WTC11 (cell line): Measurements from ENCODE around the gene CDHR5. TPM values are rescaled to one million over a fixed set of nuclear protein-coding genes. Genes with fewer than 3 reads are reported as not detected.

Experiments
- ATAC-seq: fragments of 200-7000 bp; cut with Tn5 transposase; 2 replicates; pipeline ENCODE4 v1.10.0; 2021; ENCODE audit warnings: mild to moderate bottlenecking, moderate library complexity
- CTCF ChIA-PET: fragments of 300-600 bp; sonication (Branson Sonifier 250); formaldehyde crosslinking; loops from one replicate; lab custom pipeline; 2021; ENCODE audit warnings: antibody characterized with exemption; lab: Charles Lee
- POLR2A ChIA-PET: fragments of 350-600 bp; sonication (Branson Sonifier 250); formaldehyde crosslinking; loops from one replicate; lab custom pipeline; 2021; ENCODE audit warnings: antibody characterized with exemption; lab: Charles Lee
- DNase-seq: peaks from one replicate; pipeline ENCODE4 v3.0.0; 2021; ENCODE audit warnings: low spot score
- H3K27ac Mint-ChIP-seq: 2 replicates; pipeline ENCODE4 v1.8.0; 2021; ENCODE audit warnings: mixed read lengths
- H3K27me3 Mint-ChIP-seq: 2 replicates; pipeline ENCODE4 v1.8.0; 2021; ENCODE audit warnings: low read depth, mild to moderate bottlenecking, moderate library complexity, mixed read lengths
- H3K36me3 Mint-ChIP-seq: 2 replicates; pipeline ENCODE4 v1.8.0; 2021; ENCODE audit warnings: mixed read lengths
- H3K4me1 Mint-ChIP-seq: 2 replicates; pipeline ENCODE4 v1.8.0; 2022; ENCODE audit warnings: mixed read lengths
- H3K4me3 Mint-ChIP-seq: 2 replicates; pipeline ENCODE4 v1.8.0; 2021; ENCODE audit warnings: mild to moderate bottlenecking, moderate library complexity, mixed read lengths
- H3K9me3 Mint-ChIP-seq: 2 replicates; pipeline ENCODE4 v1.8.0; 2021; ENCODE audit warnings: mixed read lengths
- FOXJ3 ChIP-seq: sonication (generic); formaldehyde crosslinking; IDR thresholded peaks from 2 replicates; pipeline ENCODE4 v1.9.0; 2021; ENCODE audit warnings: missing genetic modification reagents, mild to moderate bottlenecking, borderline replicate concordance
- GRHL2 ChIP-seq: fragments of 250-450 bp; sonication (Bioruptor Pico); IDR thresholded peaks from 2 replicates; pipeline ENCODE4 v1.8.0; 2022; ENCODE audit warnings: mild to moderate bottlenecking, moderate library complexity; ENCODE audit not compliant: insufficient replicate concordance, severe bottlenecking
- GTF2I ChIP-seq: fragments of 250-450 bp; sonication (Bioruptor Pico); conservative IDR thresholded peaks from 2 replicates; pipeline ENCODE4 v1.4.0; 2021; ENCODE audit warnings: mild to moderate bottlenecking
- NR3C1 ChIP-seq: sonication (generic); formaldehyde crosslinking; conservative IDR thresholded peaks from 2 replicates; pipeline ENCODE4 v1.8.1; 2023; ENCODE audit warnings: low read depth, mild to moderate bottlenecking, missing genetic modification reagents
- SMAD3 ChIP-seq: sonication (generic); formaldehyde crosslinking; IDR thresholded peaks from 2 replicates; pipeline ENCODE4 v1.8.0; 2022; ENCODE audit warnings: missing genetic modification reagents, mild to moderate bottlenecking, borderline replicate concordance
- TCF7 ChIP-seq: sonication (generic); formaldehyde crosslinking; IDR thresholded peaks from 2 replicates; pipeline ENCODE4 v1.8.0; 2022; ENCODE audit warnings: mild to moderate bottlenecking, low read depth, missing genetic modification reagents, moderate library complexity
- TEAD1 ChIP-seq: sonication (generic); formaldehyde crosslinking; IDR thresholded peaks from 2 replicates; pipeline ENCODE4 v1.8.0; 2022; ENCODE audit warnings: mild to moderate bottlenecking, missing genetic modification reagents
- total RNA-seq: library from RNA; stranded (reverse); gene quantifications from 3 replicates; pipeline ENCODE4 v1.2.3, GENCODE V29; 2021
- TF ChIP-seq, protein P1 (sequence below): fragments of 250-450 bp; sonication (Bioruptor Pico); IDR thresholded peaks from 2 replicates; pipeline ENCODE4 v1.9.0; 2021; ENCODE audit warnings: mild to moderate bottlenecking
- TF ChIP-seq, protein P2 (sequence below): sonication (generic); formaldehyde crosslinking; IDR thresholded peaks from 2 replicates; pipeline ENCODE4 v1.8.0; 2023; ENCODE audit warnings: mild to moderate bottlenecking, missing genetic modification reagents
- TF ChIP-seq, protein P3 (sequence below): sonication (generic); formaldehyde crosslinking; IDR thresholded peaks from 2 replicates; pipeline ENCODE4 v1.8.1; 2022; ENCODE audit warnings: low read depth, missing genetic modification reagents, borderline replicate concordance
- TF ChIP-seq, protein P4 (sequence below): fragments of 250-450 bp; sonication (Bioruptor Pico); IDR thresholded peaks from 2 replicates; pipeline ENCODE4 v1.9.0; 2021; ENCODE audit warnings: moderate library complexity, mild to moderate bottlenecking, inconsistent platforms, borderline replicate concordance
- TF ChIP-seq, protein P5 (sequence below): sonication (generic); formaldehyde crosslinking; IDR thresholded peaks from 2 replicates; pipeline ENCODE4 v1.8.1; 2023; ENCODE audit warnings: mild to moderate bottlenecking, missing genetic modification reagents
- TF ChIP-seq, protein P6 (sequence below): sonication (generic); formaldehyde crosslinking; IDR thresholded peaks from 2 replicates; pipeline ENCODE4 v1.8.0; 2022; ENCODE audit warnings: mild to moderate bottlenecking, missing genetic modification reagents
- TF ChIP-seq, protein P7 (sequence below): sonication (generic); formaldehyde crosslinking; IDR thresholded peaks from 2 replicates; pipeline ENCODE4 v1.8.1; 2022; ENCODE audit warnings: mild to moderate bottlenecking, moderate library complexity, missing genetic modification reagents

The CDHR5 gene
- total RNA-seq, 1 experiment from 2014 or later: 0.26 TPM

DNA sequence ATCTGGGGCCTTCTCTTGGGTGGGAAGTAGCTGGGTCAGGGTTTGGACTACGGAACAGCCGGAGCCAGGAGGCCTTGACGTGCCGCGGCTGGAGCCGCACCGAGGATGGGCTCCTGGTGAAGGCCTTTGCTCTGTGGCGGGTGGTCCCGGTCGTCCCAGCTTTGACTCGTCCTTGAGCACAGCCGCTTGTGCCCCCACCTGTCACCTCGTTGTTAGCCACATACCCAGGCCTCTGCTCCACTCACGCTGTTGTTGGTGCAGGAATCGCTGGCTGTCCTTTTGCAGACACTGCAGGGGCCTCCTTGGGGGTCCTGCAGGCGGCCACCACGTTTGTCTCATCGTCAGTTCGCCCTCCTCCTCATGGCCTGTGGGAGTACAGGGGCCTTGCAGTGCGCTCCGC lies 31.4 kb downstream of the CDHR5 start:
- Mint-ChIP-seq H3K9me3 (no peaks in the 10 kb centered on the region), H3K36me3 (peaks cover 64% of the 10 kb centered on the region), H3K4me3 (no peak overlapping the region), H3K4me1 (no peaks in the 10 kb centered on the region), H3K27ac (no peak overlapping the region)
- POLR2A ChIA-PET: no interaction called here
- TF ChIP-seq FOXJ3 (CRISPR knock-in tag): no peak
- TF ChIP-seq GTF2I (CRISPR knock-in tag): no peak
- TF ChIP-seq, protein P1, sequence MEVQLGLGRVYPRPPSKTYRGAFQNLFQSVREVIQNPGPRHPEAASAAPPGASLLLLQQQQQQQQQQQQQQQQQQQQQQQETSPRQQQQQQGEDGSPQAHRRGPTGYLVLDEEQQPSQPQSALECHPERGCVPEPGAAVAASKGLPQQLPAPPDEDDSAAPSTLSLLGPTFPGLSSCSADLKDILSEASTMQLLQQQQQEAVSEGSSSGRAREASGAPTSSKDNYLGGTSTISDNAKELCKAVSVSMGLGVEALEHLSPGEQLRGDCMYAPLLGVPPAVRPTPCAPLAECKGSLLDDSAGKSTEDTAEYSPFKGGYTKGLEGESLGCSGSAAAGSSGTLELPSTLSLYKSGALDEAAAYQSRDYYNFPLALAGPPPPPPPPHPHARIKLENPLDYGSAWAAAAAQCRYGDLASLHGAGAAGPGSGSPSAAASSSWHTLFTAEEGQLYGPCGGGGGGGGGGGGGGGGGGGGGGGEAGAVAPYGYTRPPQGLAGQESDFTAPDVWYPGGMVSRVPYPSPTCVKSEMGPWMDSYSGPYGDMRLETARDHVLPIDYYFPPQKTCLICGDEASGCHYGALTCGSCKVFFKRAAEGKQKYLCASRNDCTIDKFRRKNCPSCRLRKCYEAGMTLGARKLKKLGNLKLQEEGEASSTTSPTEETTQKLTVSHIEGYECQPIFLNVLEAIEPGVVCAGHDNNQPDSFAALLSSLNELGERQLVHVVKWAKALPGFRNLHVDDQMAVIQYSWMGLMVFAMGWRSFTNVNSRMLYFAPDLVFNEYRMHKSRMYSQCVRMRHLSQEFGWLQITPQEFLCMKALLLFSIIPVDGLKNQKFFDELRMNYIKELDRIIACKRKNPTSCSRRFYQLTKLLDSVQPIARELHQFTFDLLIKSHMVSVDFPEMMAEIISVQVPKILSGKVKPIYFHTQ: no peak
- TF ChIP-seq, protein P2, sequence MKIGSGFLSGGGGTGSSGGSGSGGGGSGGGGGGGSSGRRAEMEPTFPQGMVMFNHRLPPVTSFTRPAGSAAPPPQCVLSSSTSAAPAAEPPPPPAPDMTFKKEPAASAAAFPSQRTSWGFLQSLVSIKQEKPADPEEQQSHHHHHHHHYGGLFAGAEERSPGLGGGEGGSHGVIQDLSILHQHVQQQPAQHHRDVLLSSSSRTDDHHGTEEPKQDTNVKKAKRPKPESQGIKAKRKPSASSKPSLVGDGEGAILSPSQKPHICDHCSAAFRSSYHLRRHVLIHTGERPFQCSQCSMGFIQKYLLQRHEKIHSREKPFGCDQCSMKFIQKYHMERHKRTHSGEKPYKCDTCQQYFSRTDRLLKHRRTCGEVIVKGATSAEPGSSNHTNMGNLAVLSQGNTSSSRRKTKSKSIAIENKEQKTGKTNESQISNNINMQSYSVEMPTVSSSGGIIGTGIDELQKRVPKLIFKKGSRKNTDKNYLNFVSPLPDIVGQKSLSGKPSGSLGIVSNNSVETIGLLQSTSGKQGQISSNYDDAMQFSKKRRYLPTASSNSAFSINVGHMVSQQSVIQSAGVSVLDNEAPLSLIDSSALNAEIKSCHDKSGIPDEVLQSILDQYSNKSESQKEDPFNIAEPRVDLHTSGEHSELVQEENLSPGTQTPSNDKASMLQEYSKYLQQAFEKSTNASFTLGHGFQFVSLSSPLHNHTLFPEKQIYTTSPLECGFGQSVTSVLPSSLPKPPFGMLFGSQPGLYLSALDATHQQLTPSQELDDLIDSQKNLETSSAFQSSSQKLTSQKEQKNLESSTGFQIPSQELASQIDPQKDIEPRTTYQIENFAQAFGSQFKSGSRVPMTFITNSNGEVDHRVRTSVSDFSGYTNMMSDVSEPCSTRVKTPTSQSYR (CRISPR knock-in tag): no peak
- TF ChIP-seq, protein P3, sequence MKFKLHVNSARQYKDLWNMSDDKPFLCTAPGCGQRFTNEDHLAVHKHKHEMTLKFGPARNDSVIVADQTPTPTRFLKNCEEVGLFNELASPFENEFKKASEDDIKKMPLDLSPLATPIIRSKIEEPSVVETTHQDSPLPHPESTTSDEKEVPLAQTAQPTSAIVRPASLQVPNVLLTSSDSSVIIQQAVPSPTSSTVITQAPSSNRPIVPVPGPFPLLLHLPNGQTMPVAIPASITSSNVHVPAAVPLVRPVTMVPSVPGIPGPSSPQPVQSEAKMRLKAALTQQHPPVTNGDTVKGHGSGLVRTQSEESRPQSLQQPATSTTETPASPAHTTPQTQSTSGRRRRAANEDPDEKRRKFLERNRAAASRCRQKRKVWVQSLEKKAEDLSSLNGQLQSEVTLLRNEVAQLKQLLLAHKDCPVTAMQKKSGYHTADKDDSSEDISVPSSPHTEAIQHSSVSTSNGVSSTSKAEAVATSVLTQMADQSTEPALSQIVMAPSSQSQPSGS (CRISPR knock-in tag): no peak
- TF ChIP-seq, all 79 proteins: peak for 0
- DNase-seq (no peak), ATAC-seq (no peak)
- H3K27me3 Mint-ChIP-seq: no peaks in the 10 kb centered on the region
- CTCF ChIA-PET: no interaction called here

DNA sequence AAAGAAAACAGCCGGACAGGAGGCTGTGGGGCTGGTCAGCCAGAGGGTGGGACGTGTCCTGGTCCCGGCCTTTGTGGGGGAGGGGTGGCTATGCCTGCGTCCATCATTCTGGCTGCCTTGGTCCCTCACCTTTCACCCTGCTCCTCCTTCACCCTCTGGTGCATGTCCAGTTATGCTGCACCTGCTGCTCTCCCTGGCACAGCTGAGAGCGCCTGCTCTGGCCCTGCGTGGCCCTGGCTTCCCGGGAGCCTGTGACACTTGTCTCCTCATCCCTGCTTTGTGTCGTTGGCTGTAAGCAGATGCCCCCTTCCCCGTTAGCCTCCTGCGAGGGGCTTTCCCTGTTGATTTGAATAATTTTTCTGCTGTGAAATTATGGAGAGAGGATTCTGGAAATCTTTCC lies 31.8 kb downstream of the CDHR5 start:
- Mint-ChIP-seq H3K4me3 (no peak overlapping the region), H3K27me3 (no peaks in the 10 kb centered on the region), H3K9me3 (no peaks in the 10 kb centered on the region), H3K27ac (no peak overlapping the region), H3K36me3 (peaks cover 66% of the 10 kb centered on the region), H3K4me1 (no peaks in the 10 kb centered on the region)
- ATAC-seq (no peak), DNase-seq (no peak)
- CTCF ChIA-PET: no interaction called here
- POLR2A ChIA-PET: no interaction called here
- TF ChIP-seq SMAD3: no peak
- no peak for TF ChIP-seq NR3C1 (CRISPR knock-in tag)
- TF ChIP-seq, protein P4, sequence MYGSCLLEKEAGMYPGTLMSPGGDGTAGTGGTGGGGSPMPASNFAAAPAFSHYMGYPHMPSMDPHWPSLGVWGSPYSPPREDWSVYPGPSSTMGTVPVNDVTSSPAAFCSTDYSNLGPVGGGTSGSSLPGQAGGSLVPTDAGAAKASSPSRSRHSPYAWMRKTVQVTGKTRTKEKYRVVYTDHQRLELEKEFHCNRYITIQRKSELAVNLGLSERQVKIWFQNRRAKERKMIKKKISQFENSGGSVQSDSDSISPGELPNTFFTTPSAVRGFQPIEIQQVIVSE (CRISPR knock-in tag): no peak
- no peak for TF ChIP-seq TEAD1
- TF ChIP-seq, protein P5, sequence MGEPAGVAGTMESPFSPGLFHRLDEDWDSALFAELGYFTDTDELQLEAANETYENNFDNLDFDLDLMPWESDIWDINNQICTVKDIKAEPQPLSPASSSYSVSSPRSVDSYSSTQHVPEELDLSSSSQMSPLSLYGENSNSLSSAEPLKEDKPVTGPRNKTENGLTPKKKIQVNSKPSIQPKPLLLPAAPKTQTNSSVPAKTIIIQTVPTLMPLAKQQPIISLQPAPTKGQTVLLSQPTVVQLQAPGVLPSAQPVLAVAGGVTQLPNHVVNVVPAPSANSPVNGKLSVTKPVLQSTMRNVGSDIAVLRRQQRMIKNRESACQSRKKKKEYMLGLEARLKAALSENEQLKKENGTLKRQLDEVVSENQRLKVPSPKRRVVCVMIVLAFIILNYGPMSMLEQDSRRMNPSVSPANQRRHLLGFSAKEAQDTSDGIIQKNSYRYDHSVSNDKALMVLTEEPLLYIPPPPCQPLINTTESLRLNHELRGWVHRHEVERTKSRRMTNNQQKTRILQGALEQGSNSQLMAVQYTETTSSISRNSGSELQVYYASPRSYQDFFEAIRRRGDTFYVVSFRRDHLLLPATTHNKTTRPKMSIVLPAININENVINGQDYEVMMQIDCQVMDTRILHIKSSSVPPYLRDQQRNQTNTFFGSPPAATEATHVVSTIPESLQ (CRISPR knock-in tag): no peak
- no peak for TF ChIP-seq TCF7 (CRISPR knock-in tag)
- TF ChIP-seq, protein P6, sequence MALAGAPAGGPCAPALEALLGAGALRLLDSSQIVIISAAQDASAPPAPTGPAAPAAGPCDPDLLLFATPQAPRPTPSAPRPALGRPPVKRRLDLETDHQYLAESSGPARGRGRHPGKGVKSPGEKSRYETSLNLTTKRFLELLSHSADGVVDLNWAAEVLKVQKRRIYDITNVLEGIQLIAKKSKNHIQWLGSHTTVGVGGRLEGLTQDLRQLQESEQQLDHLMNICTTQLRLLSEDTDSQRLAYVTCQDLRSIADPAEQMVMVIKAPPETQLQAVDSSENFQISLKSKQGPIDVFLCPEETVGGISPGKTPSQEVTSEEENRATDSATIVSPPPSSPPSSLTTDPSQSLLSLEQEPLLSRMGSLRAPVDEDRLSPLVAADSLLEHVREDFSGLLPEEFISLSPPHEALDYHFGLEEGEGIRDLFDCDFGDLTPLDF (CRISPR knock-in tag): no peak
- no peak for TF ChIP-seq GRHL2 (CRISPR knock-in tag)
- TF ChIP-seq, protein P7, sequence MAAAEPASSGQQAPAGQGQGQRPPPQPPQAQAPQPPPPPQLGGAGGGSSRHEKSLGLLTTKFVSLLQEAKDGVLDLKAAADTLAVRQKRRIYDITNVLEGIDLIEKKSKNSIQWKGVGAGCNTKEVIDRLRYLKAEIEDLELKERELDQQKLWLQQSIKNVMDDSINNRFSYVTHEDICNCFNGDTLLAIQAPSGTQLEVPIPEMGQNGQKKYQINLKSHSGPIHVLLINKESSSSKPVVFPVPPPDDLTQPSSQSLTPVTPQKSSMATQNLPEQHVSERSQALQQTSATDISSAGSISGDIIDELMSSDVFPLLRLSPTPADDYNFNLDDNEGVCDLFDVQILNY (CRISPR knock-in tag): no peak
